22Rv1 (cell line): Measurements from ENCODE around the gene SP8.

Experiments
- ZFX ChIP-seq: fragments of 450-650 bp; IDR thresholded peaks from 2 replicates; pipeline ENCODE4 v1.6.1; 2017; ENCODE audit warnings: antibody characterized with exemption, borderline replicate concordance
- TF ChIP-seq, protein P1 (sequence below): fragments of 450-650 bp; IDR thresholded peaks from 2 replicates; pipeline ENCODE4 v1.5.1; 2017; ENCODE audit warnings: mild to moderate bottlenecking

DNA sequence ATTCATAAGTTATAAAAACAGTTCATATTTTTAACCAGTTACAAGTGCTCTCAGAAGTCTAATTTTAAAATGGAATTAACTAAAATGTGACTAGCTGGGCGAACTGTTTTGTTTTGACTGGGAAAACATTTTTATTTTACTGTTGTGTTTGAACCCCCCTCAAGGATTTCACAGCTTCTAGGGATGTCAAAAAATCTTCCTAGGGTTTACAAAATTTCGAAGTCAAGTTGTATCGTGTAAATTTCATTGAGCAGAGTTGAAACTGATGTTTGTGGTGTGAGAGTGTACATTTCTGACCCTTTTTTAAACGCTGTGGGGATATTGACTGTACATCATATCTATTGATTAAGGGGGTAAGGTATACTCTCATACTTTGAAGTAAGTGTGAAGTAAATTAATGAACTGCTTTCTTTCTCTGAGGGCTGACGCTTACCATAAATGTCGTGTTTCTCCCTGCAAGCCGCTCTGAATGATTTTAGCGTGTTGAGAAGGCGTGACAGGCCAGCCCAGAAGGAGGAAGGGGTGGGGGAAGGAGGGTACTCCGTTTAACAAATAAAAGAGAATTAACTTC lies 1.8 kb upstream of the SP8 start:
- TF ChIP-seq, protein P1, sequence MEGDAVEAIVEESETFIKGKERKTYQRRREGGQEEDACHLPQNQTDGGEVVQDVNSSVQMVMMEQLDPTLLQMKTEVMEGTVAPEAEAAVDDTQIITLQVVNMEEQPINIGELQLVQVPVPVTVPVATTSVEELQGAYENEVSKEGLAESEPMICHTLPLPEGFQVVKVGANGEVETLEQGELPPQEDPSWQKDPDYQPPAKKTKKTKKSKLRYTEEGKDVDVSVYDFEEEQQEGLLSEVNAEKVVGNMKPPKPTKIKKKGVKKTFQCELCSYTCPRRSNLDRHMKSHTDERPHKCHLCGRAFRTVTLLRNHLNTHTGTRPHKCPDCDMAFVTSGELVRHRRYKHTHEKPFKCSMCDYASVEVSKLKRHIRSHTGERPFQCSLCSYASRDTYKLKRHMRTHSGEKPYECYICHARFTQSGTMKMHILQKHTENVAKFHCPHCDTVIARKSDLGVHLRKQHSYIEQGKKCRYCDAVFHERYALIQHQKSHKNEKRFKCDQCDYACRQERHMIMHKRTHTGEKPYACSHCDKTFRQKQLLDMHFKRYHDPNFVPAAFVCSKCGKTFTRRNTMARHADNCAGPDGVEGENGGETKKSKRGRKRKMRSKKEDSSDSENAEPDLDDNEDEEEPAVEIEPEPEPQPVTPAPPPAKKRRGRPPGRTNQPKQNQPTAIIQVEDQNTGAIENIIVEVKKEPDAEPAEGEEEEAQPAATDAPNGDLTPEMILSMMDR: no peak
- no peak for TF ChIP-seq ZFX
